Measurements from ENCODE around the gene IMPDH2. TPM values are rescaled to one million over a fixed set of nuclear protein-coding genes. Genes with fewer than 3 reads are reported as not detected.

Gene IMPDH2
- total RNA-seq, 1 experiment from 2014 or later = 522 TPM

DNA sequence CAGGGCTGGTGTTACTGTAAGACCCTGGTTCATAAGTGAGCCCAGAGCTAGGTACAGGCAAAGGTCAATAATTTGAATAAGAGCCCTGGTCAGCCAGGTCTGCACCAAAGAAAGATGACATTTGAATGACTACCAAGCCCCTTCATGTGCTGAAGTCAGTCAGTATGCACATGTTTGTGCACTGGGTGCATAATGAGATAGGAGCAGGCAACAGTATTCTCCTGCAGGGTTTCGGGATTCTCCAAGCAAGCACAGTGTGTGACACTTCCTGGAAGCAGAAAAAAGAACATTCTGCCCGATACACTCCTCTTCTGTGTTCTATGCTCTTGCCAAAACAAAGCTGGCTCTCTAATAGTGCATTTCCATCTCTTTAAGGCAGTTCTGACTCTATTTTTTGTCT is 5.5 kb upstream of the IMPDH2 start:
- H3K79me2 ChIP-seq (ENCODE audit: low read length) = 0 out of 2 replicates have a peak, but pooled peaks cover 3% of the 10 kb centered on the region
- no peak overlapping the region for H3K4me2 ChIP-seq (ENCODE audit: low read depth, low read length, poor library complexity, severe bottlenecking)
- peaks cover 2% of the 10 kb centered on the region for H3K4me1 ChIP-seq (ENCODE audit: low read length)
- no peak for DNase-seq
- H3K36me3 ChIP-seq (ENCODE audit: insufficient read depth, low read length) = peaks cover 26% of the 10 kb centered on the region; the same call in 1 of the 2 replicates
- no peak overlapping the region for H3K27ac ChIP-seq (ENCODE audit: low read length)
- H3K4me3 ChIP-seq (ENCODE audit: low read length) = no peak overlapping the region
- H3K9me2 ChIP-seq (replicated peaks; ENCODE audit: insufficient read depth, low read length) = no peaks in the 10 kb centered on the region
- no peaks in the 10 kb centered on the region for H3K27me3 ChIP-seq (ENCODE audit: low read length)
- H4K20me1 ChIP-seq (ENCODE audit: insufficient read depth, low read depth, low read length) = no peaks in the 10 kb centered on the region
- H2AFZ ChIP-seq (ENCODE audit: low read length) = no peak overlapping the region
- no peak overlapping the region for H3K9ac ChIP-seq (ENCODE audit: low read length)
- no peaks in the 10 kb centered on the region for H3K9me3 ChIP-seq (ENCODE audit: low read length)

DNA sequence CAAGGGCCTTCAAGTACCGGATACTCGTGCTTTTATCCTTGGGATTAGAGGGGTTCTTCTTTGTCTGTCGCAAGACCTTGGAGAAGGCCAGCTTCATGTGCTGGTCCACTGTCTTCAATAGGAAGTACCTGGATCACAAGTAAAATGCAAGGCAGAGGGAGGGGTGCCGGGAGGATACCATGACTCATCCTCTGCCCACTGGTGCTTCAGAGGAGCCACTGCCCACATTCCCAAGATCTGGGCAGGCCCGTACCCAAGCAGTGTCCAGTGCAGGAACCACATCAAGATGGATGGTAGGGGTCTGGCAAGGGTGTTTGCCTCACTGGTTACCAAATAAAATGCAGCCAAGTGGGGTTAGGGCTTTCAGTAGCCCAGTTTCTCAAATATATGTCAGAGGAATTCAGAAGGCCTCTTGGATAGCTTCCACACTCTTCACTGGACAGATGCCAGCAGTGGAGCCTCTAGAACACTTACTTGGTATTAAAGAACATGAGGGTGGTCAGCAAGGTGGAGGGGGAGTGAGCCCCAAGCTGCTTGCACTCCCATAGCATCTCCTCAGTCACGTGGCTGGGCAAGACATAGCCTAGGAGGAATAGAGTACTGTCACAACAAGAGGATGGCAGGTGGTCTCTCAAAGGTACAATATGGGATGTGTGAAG is 3.6 kb upstream of the IMPDH2 start:
- Histone ChIP-seq H3K4me3 (ENCODE audit: low read length) (no peak overlapping the region), H3K36me3 (ENCODE audit: insufficient read depth, low read length) (peaks cover 32% of the 10 kb centered on the region; the same call in 1 of the 2 replicates), H3K27ac (ENCODE audit: low read length) (no peak overlapping the region), H3K9me2 (replicated peaks; ENCODE audit: insufficient read depth, low read length) (no peaks in the 10 kb centered on the region), H3K79me2 (ENCODE audit: low read length) (peaks cover 17% of the 10 kb centered on the region), H3K27me3 (ENCODE audit: low read length) (no peaks in the 10 kb centered on the region), H3K9me3 (ENCODE audit: low read length) (no peaks in the 10 kb centered on the region), H4K20me1 (ENCODE audit: insufficient read depth, low read depth, low read length) (no peaks in the 10 kb centered on the region), H2AFZ (ENCODE audit: low read length) (no peak overlapping the region), H3K4me2 (ENCODE audit: low read depth, low read length, poor library complexity, severe bottlenecking) (no peak overlapping the region), H3K4me1 (ENCODE audit: low read length) (peaks cover 19% of the 10 kb centered on the region), H3K9ac (ENCODE audit: low read length) (no peak overlapping the region)
- no peak for DNase-seq

DNA sequence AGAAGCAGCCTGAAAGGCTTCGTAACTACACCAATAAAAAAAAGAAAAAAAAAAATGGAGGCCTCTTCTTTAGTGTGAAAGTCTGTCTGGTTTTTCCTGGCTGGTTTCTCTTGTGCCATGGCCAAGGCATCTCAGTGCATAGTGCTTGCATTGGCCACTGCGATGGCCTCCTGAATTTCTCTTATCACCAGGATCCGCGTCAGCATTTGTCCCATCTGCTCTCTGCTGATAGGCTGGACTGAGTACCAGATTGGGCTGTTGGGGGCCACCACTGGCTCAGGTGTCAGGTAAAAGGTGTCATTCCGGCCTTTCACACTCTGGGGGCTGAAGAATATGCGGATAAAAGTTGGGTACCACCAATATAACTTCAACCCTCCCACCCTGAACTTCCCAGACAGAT is 1.1 kb upstream of the IMPDH2 start:
- Histone ChIP-seq H3K27ac (ENCODE audit: low read length) (no peak overlapping the region), H4K20me1 (ENCODE audit: insufficient read depth, low read depth, low read length) (peaks cover 1% of the 10 kb centered on the region; the same call in 1 of the 2 replicates), H3K4me2 (ENCODE audit: low read depth, low read length, poor library complexity, severe bottlenecking) (no peak overlapping the region), H3K9me2 (replicated peaks; ENCODE audit: insufficient read depth, low read length) (no peaks in the 10 kb centered on the region), H3K79me2 (ENCODE audit: low read length) (peaks cover 31% of the 10 kb centered on the region), H3K27me3 (ENCODE audit: low read length) (no peaks in the 10 kb centered on the region), H3K4me1 (ENCODE audit: low read length) (peaks cover 43% of the 10 kb centered on the region), H3K9me3 (ENCODE audit: low read length) (no peaks in the 10 kb centered on the region), H3K4me3 (ENCODE audit: low read length) (no peak overlapping the region), H3K9ac (ENCODE audit: low read length) (no peak overlapping the region), H3K36me3 (ENCODE audit: insufficient read depth, low read length) (peaks cover 41% of the 10 kb centered on the region; the same call in 1 of the 2 replicates), H2AFZ (ENCODE audit: low read length) (no peak overlapping the region)
- no peak for DNase-seq

DNA sequence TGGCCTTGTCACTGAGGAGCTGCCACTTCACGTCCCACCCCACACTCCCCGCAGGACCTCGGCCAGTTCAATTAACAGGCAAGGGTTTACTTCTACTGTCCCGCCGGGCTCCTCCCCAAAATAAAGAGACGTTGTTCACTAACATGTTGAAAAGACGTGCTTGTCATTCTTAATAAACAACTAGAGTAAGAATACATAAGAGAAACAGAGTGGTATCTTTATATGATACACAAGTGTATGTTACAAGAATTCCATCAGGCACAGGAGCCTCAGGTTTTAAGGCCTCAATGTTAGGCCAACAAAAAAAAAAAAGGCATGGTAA is 326 bp upstream of the IMPDH2 start:
- Histone ChIP-seq H3K27ac (ENCODE audit: low read length) (peak overlapping the region; percentile 30; the same call in 1 of the 2 replicates), H3K9ac (ENCODE audit: low read length) (peak overlapping the region; percentile 62), H2AFZ (ENCODE audit: low read length) (no peak overlapping the region), H3K4me3 (ENCODE audit: low read length) (peak overlapping the region; percentile 76), H3K27me3 (ENCODE audit: low read length) (no peaks in the 10 kb centered on the region), H3K4me1 (ENCODE audit: low read length) (peaks cover 51% of the 10 kb centered on the region), H3K36me3 (ENCODE audit: insufficient read depth, low read length) (peaks cover 41% of the 10 kb centered on the region), H3K4me2 (ENCODE audit: low read depth, low read length, poor library complexity, severe bottlenecking) (peak overlapping the region; percentile 91), H4K20me1 (ENCODE audit: insufficient read depth, low read depth, low read length) (peaks cover 6% of the 10 kb centered on the region; the same call in 1 of the 2 replicates), H3K79me2 (ENCODE audit: low read length) (peaks cover 39% of the 10 kb centered on the region), H3K9me3 (ENCODE audit: low read length) (no peaks in the 10 kb centered on the region), H3K9me2 (replicated peaks; ENCODE audit: insufficient read depth, low read length) (no peaks in the 10 kb centered on the region)
- no peak for DNase-seq

DNA sequence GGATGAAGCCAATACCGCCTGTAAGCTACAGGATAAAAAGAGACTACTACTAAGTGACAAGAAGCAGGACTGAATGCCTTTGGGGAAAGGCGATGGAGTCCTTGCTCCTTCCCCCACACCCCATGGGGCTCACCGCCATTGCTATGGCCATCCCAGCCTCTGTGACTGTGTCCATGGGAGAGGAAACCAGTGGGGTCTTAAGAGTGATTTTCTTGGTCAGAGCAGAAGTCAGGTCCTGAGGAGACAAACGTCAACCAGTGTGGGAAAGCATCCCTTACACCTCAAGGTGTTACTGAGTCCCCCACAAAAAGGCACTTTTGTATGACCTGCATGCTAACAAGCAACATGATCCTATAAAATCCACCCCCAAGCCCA is 913 bp downstream of the IMPDH2 start:
- peaks cover 51% of the 10 kb centered on the region for H3K36me3 ChIP-seq (ENCODE audit: insufficient read depth, low read length)
- H3K9me3 ChIP-seq (ENCODE audit: low read length) = no peaks in the 10 kb centered on the region
- H3K4me2 ChIP-seq (ENCODE audit: low read depth, low read length, poor library complexity, severe bottlenecking) = peak overlapping the region; percentile 91
- peak overlapping the region; percentile 76 for H3K4me3 ChIP-seq (ENCODE audit: low read length)
- peak overlapping the region; percentile 77 for H3K27ac ChIP-seq (ENCODE audit: low read length)
- peak overlapping the region; percentile 99 for H3K9ac ChIP-seq (ENCODE audit: low read length)
- no peak overlapping the region for H2AFZ ChIP-seq (ENCODE audit: low read length)
- H3K4me1 ChIP-seq (ENCODE audit: low read length) = peaks cover 62% of the 10 kb centered on the region
- no peaks in the 10 kb centered on the region for H3K27me3 ChIP-seq (ENCODE audit: low read length)
- peak; percentile 54 for DNase-seq
- H3K79me2 ChIP-seq (ENCODE audit: low read length) = peaks cover 51% of the 10 kb centered on the region
- H3K9me2 ChIP-seq (replicated peaks; ENCODE audit: insufficient read depth, low read length) = no peaks in the 10 kb centered on the region
- peaks cover 11% of the 10 kb centered on the region; the same call in 1 of the 2 replicates for H4K20me1 ChIP-seq (ENCODE audit: insufficient read depth, low read depth, low read length)

DNA sequence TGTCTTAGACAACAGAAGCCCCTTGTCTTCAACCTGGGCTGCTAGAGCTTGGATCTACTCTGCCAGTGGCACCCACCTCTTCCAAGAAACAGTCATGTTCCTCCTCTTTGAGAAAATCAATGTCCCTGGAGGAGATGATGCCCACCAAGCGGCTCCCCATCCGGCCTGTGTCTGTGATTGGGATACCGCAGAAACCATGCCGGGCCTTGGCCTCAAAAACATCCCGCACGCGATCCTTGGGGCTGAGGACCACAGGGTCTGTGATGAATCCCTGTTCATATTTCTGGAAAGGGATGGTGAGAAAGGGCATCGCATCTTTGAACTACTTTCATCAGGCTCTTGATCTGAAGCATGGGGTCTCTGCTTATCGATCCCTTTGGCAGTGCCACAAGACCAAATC is 1.6 kb downstream of the IMPDH2 start:
- H3K79me2 ChIP-seq (ENCODE audit: low read length) = peaks cover 57% of the 10 kb centered on the region
- H3K4me1 ChIP-seq (ENCODE audit: low read length) = peaks cover 67% of the 10 kb centered on the region
- H3K36me3 ChIP-seq (ENCODE audit: insufficient read depth, low read length) = peaks cover 49% of the 10 kb centered on the region
- H3K9me2 ChIP-seq (replicated peaks; ENCODE audit: insufficient read depth, low read length) = no peaks in the 10 kb centered on the region
- no peaks in the 10 kb centered on the region for H3K27me3 ChIP-seq (ENCODE audit: low read length)
- H2AFZ ChIP-seq (ENCODE audit: low read length) = no peak overlapping the region
- H3K4me3 ChIP-seq (ENCODE audit: low read length) = peak overlapping the region; percentile 76; the same call in 1 of the 2 replicates
- no peaks in the 10 kb centered on the region for H3K9me3 ChIP-seq (ENCODE audit: low read length)
- H3K9ac ChIP-seq (ENCODE audit: low read length) = peak overlapping the region; percentile 99; the same call in 1 of the 2 replicates
- no peak for DNase-seq
- H4K20me1 ChIP-seq (ENCODE audit: insufficient read depth, low read depth, low read length) = peaks cover 11% of the 10 kb centered on the region; the same call in 1 of the 2 replicates
- peak overlapping the region; percentile 91 for H3K4me2 ChIP-seq (ENCODE audit: low read depth, low read length, poor library complexity, severe bottlenecking)
- peak overlapping the region; percentile 77; the same call in 1 of the 2 replicates for H3K27ac ChIP-seq (ENCODE audit: low read length)

DNA sequence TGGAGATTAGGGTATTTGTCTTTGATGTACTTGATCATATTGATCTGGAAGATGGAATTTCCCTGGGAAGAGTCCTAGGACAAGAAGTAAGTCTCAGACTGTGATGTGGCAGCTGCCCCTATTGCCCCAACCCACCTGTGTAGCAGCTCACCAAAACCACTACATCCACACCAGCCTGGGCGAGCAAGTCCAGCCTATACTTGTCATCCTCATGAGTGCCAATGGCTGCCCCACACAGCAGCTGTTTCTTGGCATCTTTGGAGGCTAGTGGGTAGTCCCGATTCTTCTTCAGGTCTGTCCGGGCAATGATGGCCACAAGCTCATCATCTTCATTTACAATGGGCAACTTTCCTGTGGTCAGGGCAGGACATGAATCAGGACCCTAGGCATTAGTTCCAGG is 2.7 kb downstream of the IMPDH2 start:
- Histone ChIP-seq H3K4me1 (ENCODE audit: low read length) (peaks cover 67% of the 10 kb centered on the region), H3K4me2 (ENCODE audit: low read depth, low read length, poor library complexity, severe bottlenecking) (peak overlapping the region; percentile 91), H3K9me2 (replicated peaks; ENCODE audit: insufficient read depth, low read length) (no peaks in the 10 kb centered on the region), H3K27ac (ENCODE audit: low read length) (no peak overlapping the region), H3K79me2 (ENCODE audit: low read length) (peaks cover 63% of the 10 kb centered on the region), H3K9ac (ENCODE audit: low read length) (no peak overlapping the region), H3K27me3 (ENCODE audit: low read length) (no peaks in the 10 kb centered on the region), H2AFZ (ENCODE audit: low read length) (no peak overlapping the region), H4K20me1 (ENCODE audit: insufficient read depth, low read depth, low read length) (peaks cover 11% of the 10 kb centered on the region; the same call in 1 of the 2 replicates), H3K4me3 (ENCODE audit: low read length) (no peak overlapping the region), H3K9me3 (ENCODE audit: low read length) (no peaks in the 10 kb centered on the region), H3K36me3 (ENCODE audit: insufficient read depth, low read length) (peaks cover 41% of the 10 kb centered on the region)
- DNase-seq = no peak

DNA sequence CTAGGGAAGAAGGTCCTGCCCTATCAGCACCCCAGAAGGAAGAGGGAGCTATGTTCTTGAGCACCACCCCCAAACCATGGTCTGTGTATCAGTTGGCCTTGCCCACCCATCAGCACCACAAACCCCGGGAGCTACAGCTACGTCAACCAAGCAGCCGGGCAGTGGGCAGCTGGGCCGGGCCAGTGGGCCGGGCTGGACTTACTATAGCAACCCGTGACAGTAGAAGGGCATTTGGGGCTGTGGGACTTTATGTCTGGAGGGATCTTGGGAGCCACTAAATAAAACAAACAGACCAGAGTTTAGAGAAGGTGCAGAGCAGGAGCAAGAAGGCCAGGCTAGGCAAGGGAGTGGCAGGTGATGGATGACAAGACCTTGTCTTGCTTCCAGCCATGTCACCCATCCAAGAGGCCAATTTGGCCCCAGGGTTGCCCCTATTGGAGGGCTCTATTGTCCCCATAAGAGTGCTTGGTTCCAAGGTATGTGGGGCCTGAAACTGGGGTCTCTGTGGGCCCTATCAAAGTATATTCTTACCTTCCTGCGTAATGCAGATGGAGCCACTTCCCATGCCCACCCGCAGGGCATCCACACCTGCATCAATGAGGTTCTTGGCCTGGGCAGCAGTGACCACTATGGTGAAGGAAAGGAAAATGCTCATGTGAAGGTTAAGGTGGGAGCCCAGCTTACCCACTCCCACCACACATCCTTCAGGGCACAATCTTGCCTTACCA is 3.2 kb downstream of the IMPDH2 start:
- H3K4me2 ChIP-seq (ENCODE audit: low read depth, low read length, poor library complexity, severe bottlenecking) = peak overlapping the region; percentile 18
- H3K79me2 ChIP-seq (ENCODE audit: low read length) = peaks cover 66% of the 10 kb centered on the region
- no peaks in the 10 kb centered on the region for H3K27me3 ChIP-seq (ENCODE audit: low read length)
- peak; percentile 53 for DNase-seq
- H3K4me3 ChIP-seq (ENCODE audit: low read length) = no peak overlapping the region
- no peaks in the 10 kb centered on the region for H3K9me2 ChIP-seq (replicated peaks; ENCODE audit: insufficient read depth, low read length)
- peaks cover 11% of the 10 kb centered on the region; the same call in 1 of the 2 replicates for H4K20me1 ChIP-seq (ENCODE audit: insufficient read depth, low read depth, low read length)
- no peak overlapping the region for H2AFZ ChIP-seq (ENCODE audit: low read length)
- H3K9ac ChIP-seq (ENCODE audit: low read length) = peak overlapping the region; percentile 21; the same call in 1 of the 2 replicates
- H3K36me3 ChIP-seq (ENCODE audit: insufficient read depth, low read length) = peaks cover 38% of the 10 kb centered on the region
- H3K4me1 ChIP-seq (ENCODE audit: low read length) = peaks cover 67% of the 10 kb centered on the region
- H3K9me3 ChIP-seq (ENCODE audit: low read length) = no peaks in the 10 kb centered on the region
- no peak overlapping the region for H3K27ac ChIP-seq (ENCODE audit: low read length)
